Measurements from ENCODE around the gene C11orf58. TPM values are rescaled to one million over a fixed set of nuclear protein-coding genes. Genes with fewer than 3 reads are reported as not detected.

C11orf58 gene
- total and polyA plus RNA-seq, 10 donors: 83.9 to 147 (median 124) TPM

DNA sequence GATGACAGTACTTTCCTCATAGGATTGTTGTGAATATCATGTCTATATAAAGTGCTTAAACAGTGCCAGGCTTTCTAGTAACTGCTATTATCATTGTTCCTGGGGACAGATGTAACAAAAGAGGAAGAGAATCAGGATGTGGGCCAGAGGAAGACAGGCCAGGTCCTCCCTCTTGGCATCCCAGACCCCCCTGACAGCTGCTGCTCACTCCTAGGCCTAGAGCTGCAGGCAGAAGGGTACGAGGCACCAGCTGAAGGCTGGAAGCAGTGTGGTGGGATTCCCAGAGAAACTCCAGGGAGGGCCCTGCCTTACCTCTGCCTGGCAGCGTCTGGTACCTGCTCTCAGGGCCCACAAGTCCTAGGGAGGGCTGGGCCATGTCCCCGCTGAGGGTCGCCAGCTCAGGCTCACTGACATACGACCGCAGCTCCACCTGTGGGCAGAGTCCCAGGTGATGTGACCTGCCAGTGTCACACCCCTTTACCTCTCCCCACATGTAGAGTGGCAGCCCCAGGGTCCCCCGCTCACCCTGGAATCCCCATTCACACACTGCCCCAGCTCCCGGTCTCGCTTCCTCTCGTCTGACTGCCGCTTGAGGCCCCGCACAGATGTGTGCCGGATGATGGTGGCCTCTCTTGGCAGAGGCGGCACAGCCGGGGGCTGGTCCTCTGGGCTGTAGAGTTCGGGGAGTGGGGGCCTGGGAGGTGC lies 52.2 kb downstream of the C11orf58 start:
- Histone ChIP-seq H3K27ac (peak overlapping the region in 6 of 8 donors; percentile 52 to 78 (median 70)), H3K4me1 (peaks cover 3 to 59% (median 26%) of the 10 kb centered on the region in 6 donors), H3K36me3 (no peaks in the 10 kb centered on the region), H3K27me3 (replicated peaks in 1 of 7) (no peaks in the 10 kb centered on the region), H3K4me3 (no peak overlapping the region), H3K9me3 (no peaks in the 10 kb centered on the region)
- intact Hi-C loops (cut with DNase I; ENCODE audit: low total_unique reads): no loop called here
- 67 to 77% (median 73%) methylated on average over 11 to 16 of the region's 16 CpGs for WGBS, 5 donors
- peak; percentile 70 for DNase-seq
- TF ChIP-seq, protein P1, sequence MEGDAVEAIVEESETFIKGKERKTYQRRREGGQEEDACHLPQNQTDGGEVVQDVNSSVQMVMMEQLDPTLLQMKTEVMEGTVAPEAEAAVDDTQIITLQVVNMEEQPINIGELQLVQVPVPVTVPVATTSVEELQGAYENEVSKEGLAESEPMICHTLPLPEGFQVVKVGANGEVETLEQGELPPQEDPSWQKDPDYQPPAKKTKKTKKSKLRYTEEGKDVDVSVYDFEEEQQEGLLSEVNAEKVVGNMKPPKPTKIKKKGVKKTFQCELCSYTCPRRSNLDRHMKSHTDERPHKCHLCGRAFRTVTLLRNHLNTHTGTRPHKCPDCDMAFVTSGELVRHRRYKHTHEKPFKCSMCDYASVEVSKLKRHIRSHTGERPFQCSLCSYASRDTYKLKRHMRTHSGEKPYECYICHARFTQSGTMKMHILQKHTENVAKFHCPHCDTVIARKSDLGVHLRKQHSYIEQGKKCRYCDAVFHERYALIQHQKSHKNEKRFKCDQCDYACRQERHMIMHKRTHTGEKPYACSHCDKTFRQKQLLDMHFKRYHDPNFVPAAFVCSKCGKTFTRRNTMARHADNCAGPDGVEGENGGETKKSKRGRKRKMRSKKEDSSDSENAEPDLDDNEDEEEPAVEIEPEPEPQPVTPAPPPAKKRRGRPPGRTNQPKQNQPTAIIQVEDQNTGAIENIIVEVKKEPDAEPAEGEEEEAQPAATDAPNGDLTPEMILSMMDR (IDR thresholded peaks at IDR 0.05 in 8 of 11, conservative IDR thresholded peaks at IDR 0.05 in 3 of 11): no peak
- TF ChIP-seq POLR2A (IDR thresholded peaks at IDR 0.05) (no peak), POLR2AphosphoS5 (IDR thresholded peaks at IDR 0.05) (no peak)

DNA sequence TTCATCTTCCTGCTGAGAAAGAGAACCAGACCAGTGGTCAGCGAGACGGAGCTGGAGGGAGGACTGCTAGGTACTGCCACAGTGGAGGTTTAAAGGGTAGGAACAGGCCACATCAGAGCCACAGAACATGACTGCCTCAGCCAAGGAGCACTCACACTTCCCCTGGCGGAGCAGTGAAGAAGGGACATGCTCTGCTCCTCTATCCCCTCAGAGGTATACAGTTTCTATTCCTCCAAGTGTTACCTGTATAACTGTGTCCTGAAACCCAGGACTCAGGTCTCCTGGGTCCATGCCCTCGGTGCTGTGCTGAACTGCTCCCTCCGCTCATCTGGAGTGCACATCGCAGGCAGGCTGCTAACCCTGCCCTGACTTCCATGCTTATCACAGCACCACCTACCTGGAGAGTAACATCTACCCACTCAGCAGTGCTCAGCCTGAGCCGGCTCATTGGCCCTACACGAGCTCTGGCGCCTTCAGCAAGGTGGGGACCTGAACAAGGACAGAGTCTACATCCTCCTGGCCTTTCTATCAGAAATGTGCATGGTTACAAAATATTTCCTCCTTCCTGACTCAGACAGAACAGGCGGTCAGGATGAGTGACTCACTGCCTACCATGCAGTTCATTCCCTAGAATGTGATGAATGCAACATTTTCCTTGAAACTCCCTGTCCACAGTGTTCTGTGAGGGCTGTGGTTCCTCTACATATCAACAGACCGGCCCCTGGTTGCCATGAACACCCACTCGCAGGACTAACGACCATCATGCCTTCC lies 52.9 kb downstream of the C11orf58 start:
- intact Hi-C loops (cut with DNase I; ENCODE audit: low total_unique reads): no loop called here
- TF ChIP-seq POLR2AphosphoS5 (IDR thresholded peaks at IDR 0.05): peak in 2 of 3 donors; percentile 60 to 79
- TF ChIP-seq, protein P1 (IDR thresholded peaks at IDR 0.05 in 8 of 11, conservative IDR thresholded peaks at IDR 0.05 in 3 of 11): no peak
- DNase-seq: peak; percentile 76
- Histone ChIP-seq H3K27me3 (replicated peaks in 1 of 7) (no peaks in the 10 kb centered on the region), H3K9me3 (no peaks in the 10 kb centered on the region), H3K4me3 (no peak overlapping the region), H3K4me1 (peaks cover 3 to 56% (median 25%) of the 10 kb centered on the region in 6 donors), H3K36me3 (no peaks in the 10 kb centered on the region), H3K27ac (peak overlapping the region in 7 of 8 donors; percentile 44 to 78 (median 64))
- 40 to 52% (median 48%) methylated on average over 13 of the region's 13 CpGs for WGBS, 5 donors

DNA sequence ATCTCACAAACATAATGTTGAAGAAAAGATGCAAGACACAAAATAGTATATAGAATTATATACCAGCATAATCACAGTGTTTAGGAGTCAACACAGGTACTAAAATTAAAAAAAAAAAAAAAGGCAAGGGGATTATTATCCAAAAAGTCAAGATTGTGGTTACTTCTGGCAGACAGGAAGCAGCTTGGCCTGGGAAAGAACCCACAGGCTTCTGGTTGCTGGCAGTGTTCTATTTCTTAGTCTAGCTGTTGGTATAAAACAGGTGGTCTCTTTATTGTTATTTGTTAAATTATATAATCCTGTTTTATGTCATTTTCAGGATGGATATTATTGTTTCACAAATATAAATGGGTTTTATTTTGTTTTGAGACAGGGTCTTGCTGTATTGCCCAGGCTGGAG lies 54.0 kb downstream of the C11orf58 start:
- intact Hi-C loops (cut with DNase I; ENCODE audit: low total_unique reads): no loop called here
- peak overlapping the region in 3 of 8 donors; percentile 76 to 78 (median 77) for H3K27ac ChIP-seq
- H3K4me1 ChIP-seq: peaks cover 3 to 56% (median 25%) of the 10 kb centered on the region in 6 donors
- H3K27me3 ChIP-seq (replicated peaks in 1 of 7): no peaks in the 10 kb centered on the region
- H3K9me3 ChIP-seq: no peaks in the 10 kb centered on the region
- peak; percentile 23 for DNase-seq
- TF ChIP-seq POLR2A (IDR thresholded peaks at IDR 0.05) (no peak), POLR2AphosphoS5 (IDR thresholded peaks at IDR 0.05) (no peak)
- TF ChIP-seq, protein P1 (IDR thresholded peaks at IDR 0.05 in 8 of 11, conservative IDR thresholded peaks at IDR 0.05 in 3 of 11): no peak
- H3K36me3 ChIP-seq: no peaks in the 10 kb centered on the region
- H3K4me3 ChIP-seq: no peak overlapping the region

DNA sequence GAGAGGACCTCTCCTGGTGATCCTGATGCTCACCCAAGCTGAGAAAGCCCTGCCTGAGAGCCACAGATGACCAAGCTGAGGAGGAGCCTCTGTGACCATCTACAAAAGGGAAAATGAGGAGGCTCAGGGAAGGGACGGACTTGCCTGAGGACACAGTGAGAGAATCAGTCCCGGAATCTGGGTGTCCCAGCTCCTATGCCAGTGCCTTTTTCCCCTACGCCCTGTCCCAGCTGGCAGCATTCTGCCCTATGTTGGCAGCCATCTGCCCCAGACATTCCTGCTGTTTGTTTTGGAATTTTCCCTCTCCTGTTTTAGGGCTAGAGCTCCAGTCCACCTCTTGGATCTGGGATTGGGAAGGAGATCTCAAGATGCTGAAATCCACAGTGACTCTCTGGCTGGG lies 54.6 kb downstream of the C11orf58 start:
- TF ChIP-seq, protein P1 (IDR thresholded peaks at IDR 0.05 in 8 of 11, conservative IDR thresholded peaks at IDR 0.05 in 3 of 11): no peak
- TF ChIP-seq POLR2AphosphoS5 (IDR thresholded peaks at IDR 0.05): no peak
- TF ChIP-seq POLR2A (IDR thresholded peaks at IDR 0.05): no peak
- Histone ChIP-seq H3K27ac (peak overlapping the region in 2 of 8 donors; percentile 46 to 78), H3K4me3 (no peak overlapping the region), H3K36me3 (no peaks in the 10 kb centered on the region), H3K4me1 (peaks cover 3 to 59% (median 26%) of the 10 kb centered on the region in 6 donors), H3K9me3 (no peaks in the 10 kb centered on the region), H3K27me3 (replicated peaks in 1 of 7) (no peaks in the 10 kb centered on the region)
- 88 to 100% (median 94%) methylated on average over 3 of the region's 3 CpGs for WGBS, 5 donors
- DNase-seq: peak; percentile 44
- intact Hi-C loops (cut with DNase I; ENCODE audit: low total_unique reads): no loop called here

Measured in spleen (tissue), 11 donors.